Body of pancreas (tissue), 4 donors: Measurements from ENCODE around the gene TMEM250. TPM values are rescaled to one million over a fixed set of nuclear protein-coding genes. Genes with fewer than 3 reads are reported as not detected.

Source experiments
- ATAC-seq: fragments of 150-250 bp; one replicate; pipeline ENCODE4 v1.9.1; 2016
- DNase-seq, 4 donors: peaks; one replicate each; pipeline ENCODE4 v3.0.0-alpha.2; 2019
- H3K27ac ChIP-seq, 4 donors: fragments of 200-600 bp; sonication (generic); 1 replicate in 3 of 4; 2 replicates in 1 of 4; pipeline versions ENCODE4 v1.5.1 to v1.6.1; 2016 to 2019; ENCODE audit warnings: mild to moderate bottlenecking in 1 of 4, mixed read lengths in 1 of 4, moderate library complexity in 1 of 4
- H3K27me3 ChIP-seq, 2 donors: fragments of 200-600 bp; sonication (generic); one replicate each; pipeline ENCODE4 v1.6.0; 2016; ENCODE audit warnings: mild to moderate bottlenecking in 1 of 2
- H3K36me3 ChIP-seq, 2 donors: fragments of 200-600 bp; sonication (generic); replicated peaks in 1 of 2; 2 replicates each; pipeline ENCODE4 v1.5.1; 2016; ENCODE audit warnings: low read depth in 2 of 2; ENCODE audit not compliant: insufficient read depth in 1 of 2
- H3K4me1 ChIP-seq: fragments of 200-600 bp; sonication (generic); one replicate; pipeline ENCODE4 v1.6.0; 2016
- H3K4me3 ChIP-seq, 2 donors: fragments of 200-600 bp; sonication (generic); 1 replicate in 1 of 2; 2 replicates in 1 of 2; pipeline ENCODE4 v1.5.1; 2016 to 2019
- H3K9me3 ChIP-seq, 3 donors: fragments of 200-600 bp; sonication (generic); 1 replicate in 2 of 3; 2 replicates in 1 of 3; pipeline ENCODE4 v1.5.1; 2016
- POLR2A ChIP-seq, 3 donors: fragments of 450-650 bp; IDR thresholded peaks; one replicate each; pipeline ENCODE4 v1.6.1; 2016; ENCODE audit warnings: antibody characterized with exemption in 3 of 3, mild to moderate bottlenecking in 2 of 3
- WGBS, 2 donors: methylation state at CpG; one replicate each; pipeline ENCODE4 v1.1.5; 2017; 5-methylcytosine and 5-hydroxymethylcytosine counted together
- intact Hi-C: fragments of 100-400 bp; cut with DNase I; formaldehyde crosslinking; loops from one replicate; pipeline ENCODE4 v1.15.1; 2023
- total RNA-seq, 2 donors: library from RNA; depleted of rRNA; stranded (reverse); fragments of >200 nt; gene quantifications; one replicate each; pipeline ENCODE4 v1.1.0, GENCODE V29; 2016
- TF ChIP-seq, protein P1 (sequence below), 7 experiments: fragments of 450-650 bp in 4 of 7; fragments of 200-600 bp in 3 of 7; sonication (generic) in 3 of 7; IDR thresholded peaks; one replicate each; pipeline ENCODE4 v1.5.1; 2016 to 2019; ENCODE audit warnings: antibody characterized with exemption in 7 of 7

The TMEM250 gene
- total RNA-seq, 2 donors from 2014 or later, result 21.3 to 47.1 TPM

DNA sequence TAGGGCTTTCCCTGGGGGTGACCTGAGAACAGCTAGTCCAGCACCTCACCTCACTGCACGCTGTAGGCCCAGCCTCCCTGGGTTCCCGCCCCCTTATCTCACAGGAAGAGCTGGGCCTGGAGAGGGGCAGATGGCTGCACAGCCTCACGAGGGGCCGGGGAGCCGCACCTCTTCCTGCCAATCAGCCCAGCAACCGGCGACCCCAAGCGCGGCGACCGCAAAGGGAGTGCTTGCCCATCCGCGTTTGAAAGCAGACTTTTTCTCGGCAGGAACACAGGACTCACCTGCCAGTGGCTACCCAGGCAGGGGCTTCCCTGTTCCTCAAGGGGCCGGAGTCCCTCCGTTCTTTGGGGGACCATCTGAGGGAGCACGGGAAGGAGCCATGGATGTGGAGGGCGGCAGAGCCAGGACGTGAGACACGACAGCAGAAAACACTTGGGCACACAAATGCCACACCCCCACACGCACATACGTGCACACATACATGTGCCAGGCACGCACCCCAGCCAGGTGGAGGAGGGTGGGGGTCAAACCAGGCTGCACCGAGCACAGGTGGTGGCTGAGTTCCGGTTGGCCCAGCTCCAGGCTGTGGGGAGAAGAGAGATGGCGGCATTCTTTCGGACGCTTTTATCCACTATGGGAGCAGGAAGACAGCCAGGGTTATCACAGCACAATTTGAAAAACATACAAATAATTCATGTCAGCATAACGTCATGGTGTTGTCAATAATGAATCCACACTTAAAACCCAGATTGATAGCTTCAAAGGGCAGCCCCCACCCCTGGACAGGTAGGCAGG, 11.3 kb downstream of the TMEM250 start:
- H3K4me1 ChIP-seq, result peaks cover 39% of the 10 kb centered on the region
- peak overlapping the region in 3 of 4 donors; percentile 8 to 34 (median 32) for H3K27ac ChIP-seq
- DNase-seq (peak in 2 of 4 donors; percentile 51 to 56), ATAC-seq (no peak)
- no peaks in the 10 kb centered on the region for H3K27me3 ChIP-seq
- no peaks in the 10 kb centered on the region for H3K9me3 ChIP-seq
- TF ChIP-seq, protein P1, sequence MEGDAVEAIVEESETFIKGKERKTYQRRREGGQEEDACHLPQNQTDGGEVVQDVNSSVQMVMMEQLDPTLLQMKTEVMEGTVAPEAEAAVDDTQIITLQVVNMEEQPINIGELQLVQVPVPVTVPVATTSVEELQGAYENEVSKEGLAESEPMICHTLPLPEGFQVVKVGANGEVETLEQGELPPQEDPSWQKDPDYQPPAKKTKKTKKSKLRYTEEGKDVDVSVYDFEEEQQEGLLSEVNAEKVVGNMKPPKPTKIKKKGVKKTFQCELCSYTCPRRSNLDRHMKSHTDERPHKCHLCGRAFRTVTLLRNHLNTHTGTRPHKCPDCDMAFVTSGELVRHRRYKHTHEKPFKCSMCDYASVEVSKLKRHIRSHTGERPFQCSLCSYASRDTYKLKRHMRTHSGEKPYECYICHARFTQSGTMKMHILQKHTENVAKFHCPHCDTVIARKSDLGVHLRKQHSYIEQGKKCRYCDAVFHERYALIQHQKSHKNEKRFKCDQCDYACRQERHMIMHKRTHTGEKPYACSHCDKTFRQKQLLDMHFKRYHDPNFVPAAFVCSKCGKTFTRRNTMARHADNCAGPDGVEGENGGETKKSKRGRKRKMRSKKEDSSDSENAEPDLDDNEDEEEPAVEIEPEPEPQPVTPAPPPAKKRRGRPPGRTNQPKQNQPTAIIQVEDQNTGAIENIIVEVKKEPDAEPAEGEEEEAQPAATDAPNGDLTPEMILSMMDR (IDR thresholded peaks at IDR 0.05), result no peak
- TF ChIP-seq POLR2A (IDR thresholded peaks at IDR 0.05), result no peak
- no peaks in the 10 kb centered on the region for H3K36me3 ChIP-seq
- intact Hi-C loops, result no loop called here
- WGBS, 2 donors, result 55 to 73% methylated on average over 14 to 28 of the region's 29 CpGs
- H3K4me3 ChIP-seq, result no peak overlapping the region

DNA sequence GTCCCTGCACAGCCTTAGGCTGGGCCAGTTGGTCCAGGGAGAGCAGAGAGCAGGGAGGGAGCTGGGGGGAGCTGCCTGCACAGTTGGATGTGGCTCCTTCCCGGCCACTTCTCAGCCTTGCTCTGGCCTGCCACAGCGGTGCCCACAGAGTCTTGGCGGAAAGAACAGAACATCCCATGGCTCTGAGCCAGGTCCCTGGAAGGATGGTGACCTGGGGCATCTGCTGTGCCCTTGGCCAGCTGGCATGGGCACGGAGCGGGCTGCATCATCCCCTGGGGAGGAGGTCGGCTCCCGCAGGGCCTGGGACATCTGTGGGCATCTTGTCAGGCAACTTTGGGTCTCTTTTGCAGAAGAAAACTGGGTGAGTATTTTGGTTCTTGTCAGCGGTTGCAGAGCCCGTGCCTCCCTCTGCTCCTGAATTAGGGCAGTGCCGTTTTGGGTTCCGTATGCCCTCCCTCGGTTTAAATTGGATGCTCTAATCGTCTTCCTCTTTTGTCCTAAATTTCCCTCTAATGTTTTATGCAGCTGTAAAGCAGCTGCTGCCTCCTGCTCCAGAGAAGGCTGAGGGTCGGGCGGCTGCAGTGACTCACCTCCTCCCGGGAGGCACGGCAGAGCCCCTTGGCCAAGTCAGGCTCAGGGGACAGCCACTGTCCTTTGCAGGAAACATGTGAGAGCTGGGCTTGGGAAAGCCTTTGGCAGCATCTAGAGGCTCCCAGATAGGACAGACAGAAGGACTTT, 13.1 kb downstream of the TMEM250 start:
- no peaks in the 10 kb centered on the region for H3K36me3 ChIP-seq
- WGBS, 2 donors, result 70 to 74% methylated on average over 11 to 17 of the region's 17 CpGs
- H3K4me1 ChIP-seq, result peaks cover 39% of the 10 kb centered on the region
- no peak overlapping the region for H3K4me3 ChIP-seq
- peak in 1 of 4 donors; percentile 42 for DNase-seq
- no peak for ATAC-seq
- no peaks in the 10 kb centered on the region for H3K27me3 ChIP-seq
- no peaks in the 10 kb centered on the region for H3K9me3 ChIP-seq
- H3K27ac ChIP-seq, result no peak overlapping the region
- no peak for TF ChIP-seq POLR2A (IDR thresholded peaks at IDR 0.05)
- TF ChIP-seq, protein P1 (IDR thresholded peaks at IDR 0.05), result no peak
- intact Hi-C loops, result no loop called here

DNA sequence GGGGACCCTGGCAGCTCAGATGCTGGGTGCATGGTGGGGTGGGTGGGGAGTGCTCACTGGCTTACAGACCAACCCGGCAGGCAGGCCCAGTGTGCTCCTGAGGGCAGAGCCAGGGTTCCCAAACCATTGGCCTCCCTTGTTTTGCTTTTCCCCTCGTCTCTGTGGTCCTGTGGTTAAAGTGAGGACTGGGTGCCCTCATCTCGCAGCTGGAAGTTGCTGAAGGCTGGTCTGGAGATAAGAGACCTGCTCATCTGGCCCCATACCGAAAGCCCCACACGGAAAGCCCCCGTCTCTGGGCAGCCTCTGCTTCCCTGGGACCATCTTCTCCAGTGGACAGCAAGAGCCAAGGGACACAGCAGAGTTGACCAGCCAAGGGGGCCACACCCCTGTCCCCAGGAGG, 13.8 kb downstream of the TMEM250 start:
- intact Hi-C loops, result no loop called here
- Histone ChIP-seq H3K27ac (no peak overlapping the region), H3K36me3 (no peaks in the 10 kb centered on the region), H3K9me3 (no peaks in the 10 kb centered on the region), H3K4me1 (peaks cover 33% of the 10 kb centered on the region), H3K27me3 (no peaks in the 10 kb centered on the region), H3K4me3 (no peak overlapping the region)
- 58 to 78% methylated on average over 5 to 6 of the region's 6 CpGs for WGBS, 2 donors
- DNase-seq (no peak), ATAC-seq (no peak)
- no peak for TF ChIP-seq POLR2A (IDR thresholded peaks at IDR 0.05)
- TF ChIP-seq, protein P1 (IDR thresholded peaks at IDR 0.05), result no peak

DNA sequence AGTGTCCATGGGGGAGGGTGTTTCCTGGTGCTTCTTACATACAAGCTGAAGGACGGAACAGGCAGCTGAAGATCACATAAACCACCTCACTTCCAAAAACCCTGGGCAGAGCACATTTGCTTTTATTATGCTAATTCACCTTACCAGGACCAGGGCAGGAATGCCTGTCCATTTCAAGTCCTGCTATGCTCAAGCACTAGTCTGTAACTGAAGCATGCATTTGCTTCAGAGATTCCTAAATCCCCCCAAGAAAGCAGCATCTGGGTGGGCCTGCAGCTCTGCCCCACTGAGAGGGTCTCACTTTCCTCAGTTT, 14.2 kb downstream of the TMEM250 start:
- Histone ChIP-seq H3K4me3 (no peak overlapping the region), H3K9me3 (no peaks in the 10 kb centered on the region), H3K36me3 (no peaks in the 10 kb centered on the region), H3K27ac (no peak overlapping the region), H3K27me3 (no peaks in the 10 kb centered on the region), H3K4me1 (peaks cover 28% of the 10 kb centered on the region)
- ATAC-seq, result no peak
- intact Hi-C loops, result no loop called here
- WGBS, 2 donors, result 25 to 60% methylated on average over 1 of the region's 1 CpG
- DNase-seq, result no peak
- TF ChIP-seq, protein P1 (IDR thresholded peaks at IDR 0.05), result no peak
- TF ChIP-seq POLR2A (IDR thresholded peaks at IDR 0.05), result no peak
